Psoas muscle (tissue), 8 donors: ENCODE data around the gene GAN. TPM values are rescaled to one million over a fixed set of nuclear protein-coding genes. Genes with fewer than 3 reads are reported as not detected.

Source experiments
- ATAC-seq, 4 donors: fragments of 200-7000 bp; cut with Tn5 transposase; one replicate each; pipeline ENCODE4 v1.9.1; 2020; ENCODE audit warnings: moderate library complexity in 3 of 4, mild to moderate bottlenecking in 2 of 4
- DNase-seq, 2 donors: peaks; one replicate each; pipeline ENCODE4 v3.0.0-alpha.2; 2020
- H3K27ac ChIP-seq: fragments of 200-600 bp; one replicate; pipeline ENCODE4 v1.8.0; 2022
- H3K27me3 ChIP-seq, 3 donors: fragments of 200-600 bp in 1 of 3; one replicate each; pipeline versions ENCODE4 v1.6.1 to v1.8.0; 2013 to 2022; ENCODE audit warnings: low read length in 2 of 3, mild to moderate bottlenecking in 2 of 3, moderate library complexity in 1 of 3; ENCODE audit not compliant: insufficient read depth in 3 of 3
- H3K36me3 ChIP-seq, 2 donors: fragments of 200-600 bp in 1 of 2; one replicate each; pipeline versions ENCODE4 v1.6.1 to v1.8.0; 2013 to 2022; ENCODE audit warnings: low read depth in 1 of 2, mild to moderate bottlenecking in 1 of 2, moderate library complexity in 1 of 2; ENCODE audit not compliant: insufficient read depth in 1 of 2
- H3K4me1 ChIP-seq: fragments of 200-600 bp; one replicate; pipeline ENCODE4 v1.8.0; 2022
- H3K4me3 ChIP-seq: fragments of 200-600 bp; one replicate; pipeline ENCODE4 v1.8.0; 2022; ENCODE audit warnings: mild to moderate bottlenecking
- H3K9me3 ChIP-seq: fragments of 200-600 bp; one replicate; pipeline ENCODE4 v1.8.0; 2022
- CTCF ChIP-seq: fragments of 200-600 bp; IDR thresholded peaks from one replicate; pipeline ENCODE4 v1.8.0; 2022; ENCODE audit warnings: antibody characterized with exemption
- WGBS, 3 donors: extraction: QIAGEN DNeasy Blood & Tissue Kit; methylation state at CpG; one replicate each; pipeline versions ENCODE4 v1.1.6 to v1.1.7; 2013; 5-methylcytosine and 5-hydroxymethylcytosine counted together
- intact Hi-C, 2 donors: fragments of 100-400 bp; cut with DNase I; formaldehyde crosslinking; loops; one replicate each; pipeline versions ENCODE4 v1.11.0 to v1.14.2; 2022
- polyA plus RNA-seq, 3 donors: library from polyadenylated mRNA; stranded (reverse); fragments of 200-250 nt; gene quantifications; one replicate each; pipeline ENCODE4 v1.2.3, GENCODE V29; 2013
- total RNA-seq, 4 donors: library from RNA; stranded (reverse); fragmentation: NEBNext Ultra II Directional in 2 of 4; extraction: Animal tissue kit (Norgen Biotek cat#: 25700) in 2 of 4; gene quantifications; one replicate each; pipeline versions ENCODE4 v1.2.1 to v1.2.4, GENCODE V29; 2021 to 2023
- donor health status: healthy with polysubstance abuse.
- donor health status: DM: no; HTN: no; CAD: no; lungs with moderate emphysema.
- donor health status: Bipolar disorder and iron deficiency.
- donor health status: healthy.
- donor health status: DM: yes; HTN: yes; CAD: no.
- donor health status: DM: no; HTN: no; CAD: no.
- donor health status: DM: no; HTN: no; CAD: no.
- donor health status: DM: yes; HTN: yes; CAD: no.

GAN gene
- total and polyA plus RNA-seq, 7 donors = 1.0 to 8.3 (median 5.5) TPM

DNA sequence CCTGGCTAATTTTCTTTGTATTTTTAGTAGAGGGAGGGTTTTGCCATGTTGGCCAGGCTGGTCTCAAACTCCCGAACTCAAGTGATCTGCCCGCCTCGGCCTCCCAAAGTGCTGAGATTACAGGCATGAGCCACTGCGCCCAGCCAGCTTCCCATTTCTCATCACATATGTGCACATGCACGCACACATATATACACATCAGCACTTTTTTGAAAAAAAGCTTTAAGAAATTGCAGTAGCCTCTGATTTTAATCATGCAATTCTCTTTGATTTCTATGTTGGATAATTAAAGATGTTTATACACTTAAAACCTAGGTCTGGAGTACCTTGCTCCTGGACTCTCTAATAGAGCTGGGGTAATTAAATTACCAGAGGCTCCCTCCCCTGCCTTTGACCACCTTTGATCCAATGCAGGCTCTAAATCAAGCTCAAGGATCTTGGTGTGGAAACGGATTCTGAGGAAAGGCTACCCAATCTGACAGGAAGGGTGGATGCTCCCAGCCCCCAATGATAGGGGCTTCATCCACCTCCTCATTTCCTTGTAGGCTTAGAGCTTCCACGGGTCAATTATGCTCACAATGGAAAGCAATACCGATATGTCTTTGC is 29.7 kb upstream of the GAN start:
- intact Hi-C loops = no loop called here
- WGBS, 3 donors = 64 to 68% (median 68%) methylated on average over 8 of the region's 8 CpGs
- Histone ChIP-seq H3K9me3 (no peaks in the 10 kb centered on the region), H3K36me3 (no peaks in the 10 kb centered on the region), H3K4me1 (no peaks in the 10 kb centered on the region), H3K27ac (no peak overlapping the region), H3K4me3 (no peak overlapping the region), H3K27me3 (no peaks in the 10 kb centered on the region)
- ATAC-seq (no peak), DNase-seq (no peak)
- no peak for TF ChIP-seq CTCF

DNA sequence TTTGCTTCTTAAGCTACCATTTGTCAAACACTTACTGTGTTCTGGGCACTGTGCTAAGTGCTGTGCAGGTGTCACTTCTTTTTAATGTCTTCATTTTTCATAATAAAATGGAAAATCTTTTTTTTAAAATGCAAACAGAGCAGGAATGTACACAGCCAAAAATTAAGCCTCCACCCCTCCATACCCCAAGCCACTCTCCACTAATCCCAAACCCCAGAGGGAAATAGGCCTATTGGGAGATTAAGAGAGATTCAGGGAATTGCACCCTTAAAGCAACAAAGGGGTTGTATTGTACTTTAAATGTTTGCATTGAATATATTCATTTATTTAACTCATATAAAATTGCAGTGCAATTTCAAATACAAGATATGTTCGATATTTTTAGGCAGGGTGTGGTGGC is 28.6 kb upstream of the GAN start:
- H3K4me3 ChIP-seq = no peak overlapping the region
- DNase-seq (no peak), ATAC-seq (no peak)
- intact Hi-C loops = no loop called here
- no peak for TF ChIP-seq CTCF
- H3K27me3 ChIP-seq = no peaks in the 10 kb centered on the region
- no peaks in the 10 kb centered on the region for H3K9me3 ChIP-seq
- H3K36me3 ChIP-seq = no peaks in the 10 kb centered on the region
- WGBS, 3 donors = 94 to 97% (median 96%) methylated on average over 1 of the region's 1 CpG
- H3K4me1 ChIP-seq = no peaks in the 10 kb centered on the region
- no peak overlapping the region for H3K27ac ChIP-seq

GRCh38 chr16:81291117-81291516 is 23.6 kb upstream of the GAN start:
- H3K9me3 ChIP-seq = no peaks in the 10 kb centered on the region
- H3K27me3 ChIP-seq = no peaks in the 10 kb centered on the region
- H3K27ac ChIP-seq = no peak overlapping the region
- H3K36me3 ChIP-seq = no peaks in the 10 kb centered on the region
- 87 to 88% (median 87%) methylated on average over 9 of the region's 9 CpGs for WGBS, 3 donors
- DNase-seq (no peak), ATAC-seq (no peak)
- no peak overlapping the region for H3K4me3 ChIP-seq
- intact Hi-C loops = no loop called here
- no peak for TF ChIP-seq CTCF
- H3K4me1 ChIP-seq = no peaks in the 10 kb centered on the region

DNA sequence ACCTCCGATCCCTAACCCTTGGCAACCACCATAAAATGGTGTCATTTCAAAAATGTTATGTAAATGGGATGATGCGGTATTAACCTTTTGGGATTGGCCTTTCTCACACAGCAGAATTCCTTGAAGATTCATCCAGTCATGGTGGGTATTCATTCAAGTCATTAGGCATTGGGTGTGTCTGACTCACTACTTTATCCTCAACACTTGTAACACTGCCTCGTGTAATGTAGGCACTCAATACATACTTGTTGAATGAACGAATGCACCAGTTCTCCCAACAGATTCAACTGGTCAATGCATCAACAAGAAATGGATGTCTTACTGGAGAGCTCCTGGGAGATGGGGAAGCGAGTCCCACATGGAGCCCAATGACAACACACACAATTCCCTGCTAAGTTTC is 21.8 kb upstream of the GAN start:
- no peak overlapping the region for H3K4me3 ChIP-seq
- DNase-seq (no peak), ATAC-seq (no peak)
- no peaks in the 10 kb centered on the region for H3K4me1 ChIP-seq
- intact Hi-C loops = no loop called here
- no peaks in the 10 kb centered on the region for H3K9me3 ChIP-seq
- no peaks in the 10 kb centered on the region for H3K27me3 ChIP-seq
- no peaks in the 10 kb centered on the region for H3K36me3 ChIP-seq
- no peak for TF ChIP-seq CTCF
- H3K27ac ChIP-seq = no peak overlapping the region
- WGBS, 3 donors = 85 to 89% (median 85%) methylated on average over 5 of the region's 5 CpGs
